Caco-2 (cell line): Measurements from ENCODE around the gene GLYATL3. TPM values are rescaled to one million over a fixed set of nuclear protein-coding genes. Genes with fewer than 3 reads are reported as not detected.

Experiments used
- BruUV-seq: library from RNA; stranded (reverse); fragments of 400-500 nt; replicated peaks from 2 replicates; lab custom pipeline; 2021; lab: Mats Ljungman, UMichigan
- CTCF ChIA-PET: fragments of 300-600 bp; sonication (Branson Sonifier 250); formaldehyde crosslinking; loops from one replicate; lab custom pipeline; 2022; ENCODE audit warnings: antibody characterized with exemption; lab: Charles Lee
- POLR2A ChIA-PET: fragments of 300-600 bp; sonication (Branson Sonifier 250); formaldehyde crosslinking; loops from one replicate; lab custom pipeline; 2022; ENCODE audit warnings: antibody characterized with exemption; lab: Charles Lee
- DNase-seq, 2 experiments: peaks; one replicate each; pipeline versions ENCODE4 v3.0.0 to v3.0.0-alpha.2; 2020 to 2022
- H3K27me3 ChIP-seq: replicated peaks from 2 replicates; pipeline ENCODE4 v1.6.0; 2011; ENCODE audit warnings: low read length; ENCODE audit not compliant: control insufficient read depth, insufficient read depth
- H3K36me3 ChIP-seq: 2 replicates; pipeline ENCODE4 v1.5.1; 2011; ENCODE audit warnings: low read length; ENCODE audit not compliant: control insufficient read depth, insufficient read depth
- H3K4me1 ChIP-seq: fragments of 250-450 bp; sonication (Bioruptor Pico); 2 replicates; pipeline ENCODE4 v1.5.1; 2020; ENCODE audit warnings: mild to moderate bottlenecking
- H3K4me3 ChIP-seq: 2 replicates; pipeline ENCODE4 v1.5.1; 2011; ENCODE audit warnings: low read depth, mild to moderate bottlenecking, control low read depth, low read length
- H3K9me3 ChIP-seq: fragments of 250-450 bp; sonication (Bioruptor Pico); 2 replicates; pipeline ENCODE4 v1.5.1; 2020; ENCODE audit warnings: mild to moderate bottlenecking, moderate library complexity
- H3K27ac Mint-ChIP-seq: one replicate; pipeline ENCODE4 v1.8.0; 2022; ENCODE audit warnings: mixed read lengths; ENCODE audit not compliant: unreplicated experiment
- H3K27me3 Mint-ChIP-seq: one replicate; pipeline ENCODE4 v1.8.0; 2022; ENCODE audit warnings: mixed read lengths; ENCODE audit not compliant: insufficient read depth, unreplicated experiment
- H3K36me3 Mint-ChIP-seq: one replicate; pipeline ENCODE4 v1.8.0; 2022; ENCODE audit warnings: mild to moderate bottlenecking, mixed read lengths; ENCODE audit not compliant: insufficient read depth, unreplicated experiment
- H3K4me1 Mint-ChIP-seq: one replicate; pipeline ENCODE4 v1.8.0; 2022; ENCODE audit warnings: low read depth, mixed read lengths; ENCODE audit not compliant: unreplicated experiment
- H3K4me3 Mint-ChIP-seq: one replicate; pipeline ENCODE4 v1.8.0; 2022; ENCODE audit warnings: mild to moderate bottlenecking, moderate library complexity, mixed read lengths; ENCODE audit not compliant: unreplicated experiment
- H3K9me3 Mint-ChIP-seq: one replicate; pipeline ENCODE4 v1.8.0; 2022; ENCODE audit warnings: mixed read lengths; ENCODE audit not compliant: unreplicated experiment
- CTCF ChIP-seq, 2 experiments: fragments of 200-600 bp in 1 of 2; IDR thresholded peaks; 1 replicate in 1 of 2; 2 replicates in 1 of 2; pipeline versions ENCODE4 v1.5.1 to v1.8.0; 2011 to 2022; ENCODE audit warnings: antibody characterized with exemption in 1 of 2, control low read depth in 1 of 2, inconsistent platforms in 1 of 2, low read depth in 1 of 2, low read length in 1 of 2, mild to moderate bottlenecking in 1 of 2, moderate library complexity in 1 of 2; ENCODE audit not compliant: insufficient read depth in 1 of 2, severe bottlenecking in 1 of 2, unreplicated experiment in 1 of 2
- intact Hi-C: fragments of 100-400 bp; cut with micrococcal nuclease; formaldehyde crosslinking; loops from one replicate; pipeline ENCODE4 v1.10.0; 2022; ENCODE audit not compliant: unreplicated experiment
- total RNA-seq: library from RNA; stranded (reverse); gene quantifications from 2 replicates; pipeline ENCODE4 v1.2.3, GENCODE V29; 2022

Gene GLYATL3
- total RNA-seq, 1 experiment from 2014 or later = not detected

- Mint-ChIP-seq H3K27ac (no peak overlapping the region), H3K4me3 (no peak overlapping the region), H3K27me3 (no peaks in the 10 kb centered on the region), H3K36me3 (no peaks in the 10 kb centered on the region), H3K9me3 (no peaks in the 10 kb centered on the region), H3K4me1 (no peaks in the 10 kb centered on the region)
- H3K9me3 ChIP-seq = no peaks in the 10 kb centered on the region
- CTCF ChIA-PET = no interaction called here
- H3K27me3 ChIP-seq = no peaks in the 10 kb centered on the region
- intact Hi-C loops = no loop called here
- no peaks in the 10 kb centered on the region for H3K36me3 ChIP-seq
- no TSS peak for BruUV-seq
- H3K4me1 ChIP-seq = no peaks in the 10 kb centered on the region
- no peak for DNase-seq
- H3K4me3 ChIP-seq = no peak overlapping the region
- POLR2A ChIA-PET = no interaction called here
- TF ChIP-seq CTCF (IDR thresholded peaks at IDR 0.05; ENCODE audit: insufficient read depth in 1 of 2, low read depth in 1 of 2, low read length in 1 of 2, severe bottlenecking in 1 of 2, unreplicated experiment in 1 of 2) = no peak
These were observed 64.8 kb downstream of the GLYATL3 start for GRCh38 chr6:49564552-49564951.

GRCh38 chr6:49565261-49565660 lies 65.5 kb downstream of the GLYATL3 start:
- H3K27me3 Mint-ChIP-seq = no peaks in the 10 kb centered on the region
- H3K4me3 ChIP-seq = no peak overlapping the region

GRCh38 chr6:49565855-49566254 lies 66.1 kb downstream of the GLYATL3 start:
- H3K36me3 Mint-ChIP-seq = no peaks in the 10 kb centered on the region
- intact Hi-C loops = no loop called here
- ChIA-PET CTCF (no interaction called here), POLR2A (no interaction called here)
- peaks cover 3% of the 10 kb centered on the region; the same call in 1 of the 2 replicates for H3K4me1 ChIP-seq
- no peak for DNase-seq
- H3K4me1 Mint-ChIP-seq = peaks cover 9% of the 10 kb centered on the region
- BruUV-seq = no TSS peak
- no peaks in the 10 kb centered on the region for H3K9me3 ChIP-seq
- no peaks in the 10 kb centered on the region for H3K27me3 Mint-ChIP-seq
- H3K27me3 ChIP-seq = no peaks in the 10 kb centered on the region
- H3K36me3 ChIP-seq = no peaks in the 10 kb centered on the region
- no peaks in the 10 kb centered on the region for H3K9me3 Mint-ChIP-seq
- H3K4me3 ChIP-seq = no peak overlapping the region
- H3K4me3 Mint-ChIP-seq = no peak overlapping the region
- no peak overlapping the region for H3K27ac Mint-ChIP-seq
- no peak for TF ChIP-seq CTCF (IDR thresholded peaks at IDR 0.05; ENCODE audit: insufficient read depth in 1 of 2, low read depth in 1 of 2, low read length in 1 of 2, severe bottlenecking in 1 of 2, unreplicated experiment in 1 of 2)

More at GRCh38 chr6:49565261-49565660, 65.5 kb downstream of the GLYATL3 start:
- TF ChIP-seq CTCF (IDR thresholded peaks at IDR 0.05; ENCODE audit: insufficient read depth in 1 of 2, low read depth in 1 of 2, low read length in 1 of 2, severe bottlenecking in 1 of 2, unreplicated experiment in 1 of 2) = no peak
- Histone ChIP-seq H3K4me1 (no peaks in the 10 kb centered on the region), H3K27me3 (no peaks in the 10 kb centered on the region), H3K9me3 (no peaks in the 10 kb centered on the region), H3K36me3 (no peaks in the 10 kb centered on the region)
- intact Hi-C loops = no loop called here
- Mint-ChIP-seq H3K36me3 (no peaks in the 10 kb centered on the region), H3K27ac (no peak overlapping the region), H3K9me3 (no peaks in the 10 kb centered on the region), H3K4me3 (no peak overlapping the region), H3K4me1 (peaks cover 5% of the 10 kb centered on the region)
- BruUV-seq = no TSS peak
- ChIA-PET POLR2A (no interaction called here), CTCF (no interaction called here)
- DNase-seq = no peak
